Measurements from ENCODE around the gene LMO3.

Gene LMO3

GRCh38 chr12:16600525-16600924 lies 5.4 kb downstream of the LMO3 start:
- no peak for DNase-seq (ENCODE audit: low read depth in 2 of 2)

DNA sequence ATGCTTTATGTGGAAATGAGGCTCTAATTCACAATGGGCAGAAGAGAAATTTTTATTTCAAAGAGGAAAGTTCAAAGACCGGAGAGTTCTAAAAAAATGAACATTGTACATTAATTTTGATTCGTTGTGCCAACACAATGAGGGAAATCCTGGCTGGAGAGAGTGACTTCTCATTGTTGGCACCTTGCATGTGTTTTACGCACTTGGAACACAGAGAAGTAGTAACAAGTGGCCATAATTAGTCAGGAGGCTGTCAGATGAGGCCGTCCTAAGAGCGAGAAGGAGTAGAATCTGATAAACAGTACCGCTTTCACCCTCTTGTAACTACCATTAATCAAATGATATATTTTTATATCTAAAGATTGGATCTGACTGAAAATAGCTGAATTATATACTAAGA lies 6.9 kb downstream of the LMO3 start:
- no peak for DNase-seq (ENCODE audit: low read depth in 2 of 2)

GRCh38 chr12:16594797-16595196 lies 11.2 kb downstream of the LMO3 start:
- DNase-seq (ENCODE audit: low read depth in 2 of 2), result no peak

GRCh38 chr12:16593546-16593945 lies 12.4 kb downstream of the LMO3 start:
- no peak for DNase-seq (ENCODE audit: low read depth in 2 of 2)

DNA sequence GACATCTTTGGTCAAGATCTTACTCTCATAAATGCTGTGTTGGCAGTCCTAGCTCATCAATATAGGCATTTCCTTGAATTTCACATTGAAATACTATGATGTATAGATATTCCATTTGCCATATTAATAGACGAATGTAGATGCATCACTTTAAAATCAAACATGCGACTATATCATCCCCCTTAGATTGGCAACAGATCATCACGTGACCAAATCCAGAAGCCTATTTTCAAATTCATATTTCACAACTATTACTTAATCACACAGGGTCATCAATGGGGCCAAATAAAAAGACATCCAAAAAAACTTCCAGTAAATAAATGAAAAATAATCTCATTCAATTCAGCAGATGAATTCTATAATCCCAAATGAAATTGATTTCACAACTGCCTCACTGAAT lies 15.3 kb downstream of the LMO3 start:
- DNase-seq (ENCODE audit: low read depth in 2 of 2), result no peak

GRCh38 chr12:16588812-16589211 lies 17.1 kb downstream of the LMO3 start:
- DNase-seq (ENCODE audit: low read depth in 2 of 2), result no peak

DNA sequence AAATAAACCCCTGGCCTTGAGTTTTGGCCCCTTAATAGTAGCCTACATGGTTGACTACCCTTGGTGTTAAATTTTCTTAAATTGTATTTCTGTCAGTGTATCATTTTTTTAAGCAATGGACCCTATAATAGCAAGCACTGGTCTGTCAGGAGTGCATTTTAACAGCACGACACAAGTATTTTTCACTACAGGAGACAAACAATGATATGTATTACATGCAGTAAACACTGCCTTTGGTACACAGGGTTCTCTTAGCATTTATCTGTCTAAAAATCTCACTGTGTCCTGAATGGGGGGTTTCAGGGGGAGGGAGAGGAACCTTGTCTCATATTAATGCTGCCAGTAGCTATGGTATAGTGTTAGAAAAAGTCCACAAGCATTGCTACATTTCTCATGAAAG lies 18.4 kb downstream of the LMO3 start:
- DNase-seq (ENCODE audit: low read depth in 2 of 2), result no peak

DNA sequence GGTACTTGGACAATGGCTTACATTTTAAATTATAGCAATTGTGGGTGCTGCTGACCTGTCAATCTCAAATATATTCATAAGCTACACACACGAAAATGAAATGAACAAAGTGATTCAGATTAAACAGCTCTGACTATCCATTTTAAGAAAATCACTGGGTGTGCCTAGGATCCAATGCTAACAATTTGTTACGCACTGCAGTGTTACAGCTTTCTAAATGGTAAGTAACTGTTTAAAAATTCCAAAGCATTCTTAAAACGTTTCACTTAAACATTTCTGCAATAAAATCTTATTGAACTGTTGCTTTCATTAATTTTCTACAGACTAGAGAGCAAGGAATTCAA lies 18.9 kb downstream of the LMO3 start:
- no peak for DNase-seq (ENCODE audit: low read depth in 2 of 2)

GRCh38 chr12:16586350-16587109 lies 19.4 kb downstream of the LMO3 start:
- no peak for DNase-seq (ENCODE audit: low read depth in 2 of 2)

DNA sequence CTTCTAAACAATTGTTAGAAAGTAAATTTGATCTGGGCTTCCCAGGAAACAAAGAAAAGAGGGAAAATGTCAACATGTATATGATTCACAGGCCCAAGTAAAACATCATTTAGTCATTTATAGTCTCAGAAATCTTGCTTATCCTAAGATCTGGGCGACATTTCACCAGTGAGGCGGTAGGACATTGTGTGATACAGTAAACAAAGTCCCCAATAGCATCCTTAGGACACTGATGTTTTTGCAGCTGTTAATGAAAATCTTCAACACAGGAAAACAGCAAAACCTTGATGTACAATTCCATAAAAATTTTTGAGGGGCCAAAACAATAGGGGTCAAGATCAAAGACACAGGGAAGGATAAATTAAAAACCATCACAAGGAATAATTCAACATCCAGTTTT lies 20.2 kb downstream of the LMO3 start:
- DNase-seq (ENCODE audit: low read depth in 2 of 2), result no peak

DNA sequence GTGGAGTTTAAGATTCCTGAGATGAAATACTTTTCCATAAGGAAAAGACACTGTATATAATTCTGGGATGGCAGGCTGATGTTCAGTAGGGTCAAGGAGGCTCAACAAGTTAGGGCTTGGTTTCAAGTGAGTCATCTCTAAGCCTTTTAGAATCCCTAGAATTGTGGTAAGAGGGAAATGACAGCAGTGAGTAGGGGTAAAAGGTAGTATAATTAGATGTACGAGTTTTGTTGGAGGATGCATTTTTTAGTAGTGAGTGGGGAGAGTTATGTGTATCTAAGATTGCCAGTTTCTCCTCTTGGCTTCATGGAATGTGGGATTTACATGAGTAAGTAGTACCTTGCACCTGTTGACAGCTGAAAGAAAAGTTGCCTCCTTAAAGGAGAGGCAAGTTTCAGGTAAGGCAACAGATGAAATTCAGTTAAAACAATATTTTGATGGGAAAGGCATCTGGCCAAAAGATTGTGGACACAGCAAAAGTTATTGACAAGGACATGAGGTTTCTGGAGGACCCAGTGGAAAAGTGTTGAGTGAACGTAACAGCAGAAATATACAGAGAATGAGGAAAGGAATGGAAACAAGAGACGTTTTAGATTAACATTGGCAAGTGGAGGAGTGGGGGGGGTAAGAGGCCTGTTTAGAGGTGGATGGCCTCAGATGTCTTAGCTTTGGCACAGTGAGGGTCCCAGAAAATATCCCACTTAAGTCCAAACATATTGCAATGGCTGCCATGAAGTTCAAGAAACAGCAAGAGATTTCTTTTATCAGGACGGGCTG lies 21.8 kb downstream of the LMO3 start:
- no peak for DNase-seq (ENCODE audit: low read depth in 2 of 2)

DNA sequence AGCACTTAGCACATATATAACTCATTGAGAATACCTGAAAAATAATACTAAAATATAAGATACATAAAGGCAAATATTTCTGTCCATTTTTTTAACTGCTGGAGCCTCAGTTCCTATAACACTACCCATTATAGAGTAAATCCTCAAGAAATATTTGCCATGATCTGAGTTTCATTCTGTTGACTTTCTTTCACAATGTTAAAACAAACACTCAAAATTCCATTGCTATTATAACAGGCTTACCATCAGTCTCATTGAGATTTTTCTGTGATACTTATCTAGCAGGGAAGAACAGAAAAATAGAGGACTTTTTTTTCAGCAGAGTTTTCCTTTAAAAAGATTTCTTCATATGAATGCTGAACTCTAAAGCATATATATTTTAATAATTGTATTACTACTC lies 24.5 kb downstream of the LMO3 start:
- no peak for DNase-seq (ENCODE audit: low read depth in 2 of 2)

GRCh38 chr12:16579041-16579440 lies 26.9 kb downstream of the LMO3 start:
- DNase-seq (ENCODE audit: low read depth in 2 of 2), result no peak

GRCh38 chr12:16573398-16574077 lies 32.4 kb downstream of the LMO3 start:
- DNase-seq (ENCODE audit: low read depth in 2 of 2), result no peak

- DNase-seq (ENCODE audit: low read depth in 2 of 2), result no peak
These were observed 37.1 kb downstream of the LMO3 start for GRCh38 chr12:16568873-16569272.

DNA sequence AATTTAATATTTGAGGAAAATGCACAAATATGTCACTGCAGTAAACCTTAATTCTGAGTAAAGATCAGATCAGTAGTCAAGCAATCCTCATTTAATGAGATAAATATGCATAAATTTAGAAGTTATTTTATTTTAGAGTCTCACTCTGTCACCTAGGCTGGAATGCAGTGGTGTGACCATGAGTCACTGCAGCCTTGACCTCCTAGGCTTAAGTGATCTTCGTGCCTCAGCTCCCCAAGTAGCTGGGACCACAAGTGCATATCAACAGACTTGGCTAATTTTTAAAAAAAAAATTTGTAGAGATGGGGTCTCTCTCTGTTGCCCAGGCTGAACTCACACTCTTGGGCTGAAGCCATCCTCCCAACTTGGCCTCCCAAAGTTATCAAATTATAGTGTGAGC lies 41.3 kb downstream of the LMO3 start:
- no peak for DNase-seq (ENCODE audit: low read depth in 2 of 2)

DNA sequence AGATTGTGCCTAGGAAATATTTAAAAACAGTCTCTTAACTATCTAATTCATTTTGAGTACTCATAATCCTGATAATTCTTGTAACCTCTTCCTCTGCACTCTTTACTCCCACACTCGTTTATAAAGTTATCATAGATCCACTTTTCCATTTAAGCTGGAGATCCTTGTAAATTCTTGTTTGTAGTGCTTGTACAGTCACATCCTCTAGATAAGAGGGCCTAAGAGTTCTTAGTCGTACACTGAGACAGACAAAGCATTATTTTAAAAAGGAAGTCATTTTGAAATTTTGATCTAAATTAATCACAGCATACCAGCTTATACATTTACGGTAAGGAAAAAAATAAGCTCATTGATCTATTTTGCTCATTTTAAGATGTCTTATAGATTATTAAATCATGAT lies 42.5 kb downstream of the LMO3 start:
- DNase-seq (ENCODE audit: low read depth in 2 of 2), result no peak

DNA sequence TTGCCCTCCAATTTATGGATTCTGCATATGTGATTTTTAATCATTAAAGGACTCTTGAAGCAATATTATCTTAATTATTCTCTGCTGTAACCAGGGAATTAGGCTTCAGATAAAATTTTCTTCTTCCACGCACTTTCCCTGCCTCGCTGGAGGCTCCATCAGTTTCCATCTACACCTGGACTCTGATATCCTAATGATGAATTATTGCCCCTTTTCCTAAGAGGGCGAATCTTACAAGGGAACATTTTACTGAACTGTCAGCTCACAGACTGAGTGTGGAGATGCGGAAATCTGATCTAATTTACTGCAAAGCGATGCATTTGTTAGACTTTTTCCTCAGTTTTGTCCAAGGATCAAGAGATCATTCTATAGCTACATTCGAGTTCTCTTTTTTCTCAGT lies 43.0 kb downstream of the LMO3 start:
- no peak for DNase-seq (ENCODE audit: low read depth in 2 of 2)

- DNase-seq (ENCODE audit: low read depth in 2 of 2), result no peak
These were observed 43.5 kb downstream of the LMO3 start for GRCh38 chr12:16562435-16562834.

- no peak for DNase-seq (ENCODE audit: low read depth in 2 of 2)
These were observed 45.7 kb downstream of the LMO3 start for GRCh38 chr12:16560273-16560672.

DNA sequence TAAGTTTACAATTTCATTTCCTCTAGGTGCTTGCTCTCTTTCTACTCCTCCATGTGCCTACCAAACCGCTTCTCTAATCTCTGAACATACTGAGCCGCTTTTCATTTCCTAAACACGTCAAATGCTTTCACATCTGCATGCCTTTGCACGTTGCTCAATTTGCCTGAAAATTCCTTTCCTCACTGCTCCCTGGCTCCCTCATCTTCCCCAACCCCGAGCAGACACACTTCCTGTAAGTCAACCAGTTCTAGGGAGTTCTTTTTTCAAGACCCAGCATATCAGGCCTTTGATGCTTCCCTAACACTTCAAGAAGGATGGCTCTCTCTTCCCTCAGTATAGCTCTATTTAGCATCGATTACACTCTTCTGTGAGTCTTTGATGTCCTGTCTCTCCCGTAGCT lies 50.3 kb downstream of the LMO3 start:
- no peak for DNase-seq (ENCODE audit: low read depth in 2 of 2)

DNA sequence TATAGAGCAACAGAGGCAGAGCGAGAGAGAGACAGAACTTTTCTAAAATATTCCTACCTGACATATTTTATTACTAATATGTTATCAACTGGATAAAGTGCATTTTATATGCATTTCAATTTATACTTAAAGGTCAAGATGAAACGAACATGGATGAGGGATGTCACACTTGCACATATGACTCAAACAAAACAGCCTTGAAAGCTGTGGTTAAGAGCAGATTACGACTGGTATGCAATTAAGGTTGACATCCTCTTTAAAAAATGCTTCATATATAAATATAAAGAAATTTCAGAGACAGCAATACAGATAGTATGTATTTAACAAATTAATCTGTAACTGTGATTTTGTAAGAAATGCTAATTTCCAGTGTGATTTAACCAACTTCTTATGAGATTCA lies 52.5 kb downstream of the LMO3 start:
- DNase-seq (ENCODE audit: low read depth in 2 of 2), result no peak

DNA sequence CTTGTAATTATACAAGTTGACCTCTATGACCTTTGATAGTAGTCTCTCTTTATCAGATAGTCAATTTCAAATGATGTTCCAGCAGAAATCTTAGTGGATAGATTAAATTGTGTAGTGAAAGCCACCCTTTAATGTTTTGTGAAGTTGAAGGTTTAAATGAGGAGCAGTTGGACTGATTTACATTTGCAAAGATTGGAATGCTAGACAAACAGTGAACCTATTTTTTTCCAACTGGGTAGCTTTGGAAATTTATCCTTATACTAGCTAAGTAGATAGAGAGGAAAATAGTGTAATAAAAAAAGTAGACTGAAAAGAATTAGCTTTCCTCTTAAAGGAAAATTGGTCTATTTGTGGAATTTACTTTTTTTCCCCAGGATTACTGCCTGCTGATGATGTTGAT lies 53.7 kb downstream of the LMO3 start:
- DNase-seq (ENCODE audit: low read depth in 2 of 2), result no peak

All from stimulated activated CD8-positive, alpha-beta memory T cell treated with anti-CD3 and anti-CD28 coated beads, Interleukin-15, amount 100 ng/mL, for 4 hours (primary cell).